Liver (tissue), 9 donors: ENCODE measurements around the gene HOXB13. TPM values are rescaled to one million over a fixed set of nuclear protein-coding genes. Genes with fewer than 3 reads are reported as not detected.

ENCODE experiments used
- DNase-seq: peaks from one replicate; pipeline ENCODE4 v3.0.0-alpha.2; 2017; ENCODE audit warnings: low spot score
- H3K27ac ChIP-seq, 2 donors: one replicate each; pipeline ENCODE4 v1.7.0; 2013; ENCODE audit warnings: inconsistent platforms in 2 of 2, low read length in 2 of 2, control low read depth in 1 of 2, low read depth in 1 of 2, mild to moderate bottlenecking in 1 of 2
- H3K27me3 ChIP-seq, 4 donors: one replicate each; pipeline versions ENCODE4 v1.6.1 to v1.7.0; 2013; ENCODE audit warnings: low read length in 3 of 4, inconsistent platforms in 1 of 4, mild to moderate bottlenecking in 1 of 4, moderate library complexity in 1 of 4; ENCODE audit not compliant: control insufficient read depth in 4 of 4, insufficient read depth in 4 of 4
- H3K36me3 ChIP-seq, 4 donors: one replicate each; pipeline versions ENCODE4 v1.6.1 to v1.7.0; 2013; ENCODE audit warnings: low read length in 3 of 4, mild to moderate bottlenecking in 3 of 4, low read depth in 1 of 4, moderate library complexity in 1 of 4; ENCODE audit not compliant: control insufficient read depth in 4 of 4, insufficient read depth in 3 of 4
- H3K4me1 ChIP-seq, 4 donors: one replicate each; pipeline versions ENCODE4 v1.6.1 to v1.7.0; 2013; ENCODE audit warnings: low read length in 3 of 4, mild to moderate bottlenecking in 3 of 4, moderate library complexity in 1 of 4; ENCODE audit not compliant: control insufficient read depth in 4 of 4, insufficient read depth in 4 of 4
- H3K4me3 ChIP-seq, 3 donors: one replicate each; pipeline versions ENCODE4 v1.6.1 to v1.7.0; 2013; ENCODE audit warnings: low read length in 3 of 3, control low read depth in 1 of 3, low read depth in 1 of 3, mild to moderate bottlenecking in 1 of 3
- H3K9ac ChIP-seq, 2 donors: one replicate each; pipeline ENCODE4 v1.7.0; 2013; ENCODE audit warnings: low read length in 2 of 2, mild to moderate bottlenecking in 2 of 2, moderate library complexity in 2 of 2, control low read depth in 1 of 2, low read depth in 1 of 2
- H3K9me3 ChIP-seq, 4 donors: one replicate each; pipeline versions ENCODE4 v1.6.1 to v1.7.0; 2013; ENCODE audit warnings: low read length in 3 of 4; ENCODE audit not compliant: control insufficient read depth in 4 of 4
- EGR1 ChIP-seq, 2 donors: IDR thresholded peaks; 2 replicates each; pipeline ENCODE4 v1.6.1; 2016 to 2018; ENCODE audit warnings: antibody characterized with exemption in 2 of 2, low read depth in 2 of 2
- FOXA1 ChIP-seq: IDR thresholded peaks from 2 replicates; pipeline ENCODE4 v1.6.1; 2016; ENCODE audit warnings: antibody characterized with exemption
- GABPA ChIP-seq, 2 donors: IDR thresholded peaks in 1 of 2; conservative IDR thresholded peaks in 1 of 2; 2 replicates each; pipeline ENCODE4 v1.6.1; 2016; ENCODE audit warnings: antibody characterized with exemption in 2 of 2, mild to moderate bottlenecking in 1 of 2, moderate library complexity in 1 of 2
- HNF4A ChIP-seq, 2 donors: conservative IDR thresholded peaks; 2 replicates each; pipeline ENCODE4 v1.6.1; 2016; ENCODE audit warnings: antibody characterized with exemption in 2 of 2, mild to moderate bottlenecking in 2 of 2
- HNF4G ChIP-seq: IDR thresholded peaks from 2 replicates; pipeline ENCODE4 v1.6.1; 2016; ENCODE audit warnings: antibody characterized with exemption
- JUND ChIP-seq, 2 donors: IDR thresholded peaks; 2 replicates each; pipeline ENCODE4 v1.6.1; 2016; ENCODE audit warnings: antibody characterized with exemption in 2 of 2
- NR2F2 ChIP-seq: IDR thresholded peaks from 2 replicates; pipeline ENCODE4 v1.6.1; 2016; ENCODE audit warnings: antibody characterized with exemption
- RXRA ChIP-seq, 2 donors: IDR thresholded peaks; 2 replicates each; pipeline ENCODE4 v1.6.1; 2017 to 2018; ENCODE audit warnings: antibody characterized with exemption in 2 of 2, mild to moderate bottlenecking in 1 of 2
- SP1 ChIP-seq: IDR thresholded peaks from 2 replicates; pipeline ENCODE4 v1.6.1; 2018; ENCODE audit warnings: antibody characterized with exemption, mild to moderate bottlenecking
- YY1 ChIP-seq: IDR thresholded peaks from 2 replicates; pipeline ENCODE4 v1.6.1; 2016; ENCODE audit warnings: antibody characterized with exemption, mild to moderate bottlenecking
- WGBS: extraction: QIAGEN DNeasy Blood & Tissue Kit; methylation state at CpG from one replicate; pipeline ENCODE4 v1.1.7; 2013; 5-methylcytosine and 5-hydroxymethylcytosine counted together
- polyA plus RNA-seq, 2 donors: library from polyadenylated mRNA; stranded (reverse) in 1 of 2; unstranded in 1 of 2; fragments of 200-250 nt in 1 of 2; fragments of >200 nt in 1 of 2; fragmentation: Nextera tagmentation in 1 of 2; extraction: Ambion mirVana in 1 of 2; gene quantifications; one replicate each; pipeline versions ENCODE4 v1.2.1 to v1.2.3, GENCODE V29; 2013 to 2015
- total RNA-seq, 2 donors: library from RNA; depleted of rRNA; stranded (reverse); fragments of >200 nt; gene quantifications; one replicate each; pipeline ENCODE4 v1.2.3, GENCODE V29; 2014
- TF ChIP-seq, protein P1 (sequence below): IDR thresholded peaks from 2 replicates; pipeline ENCODE4 v1.6.1; 2016; ENCODE audit warnings: antibody characterized with exemption
- TF ChIP-seq, protein P2 (sequence below): IDR thresholded peaks from 2 replicates; pipeline ENCODE4 v1.6.1; 2016; ENCODE audit warnings: antibody characterized with exemption
- TF ChIP-seq, protein P3 (sequence below): IDR thresholded peaks from 2 replicates; pipeline ENCODE4 v1.6.1; 2016; ENCODE audit warnings: antibody characterized with exemption
- TF ChIP-seq, protein P4 (sequence below): IDR thresholded peaks from 2 replicates; pipeline ENCODE4 v1.6.1; 2016; ENCODE audit warnings: antibody characterized with exemption, mild to moderate bottlenecking
- donor health status: healthy.
- donor health status: healthy.
- donor health status: healthy.
- donor health status: healthy.
- donor health status: healthy.

Gene HOXB13
- total and polyA plus RNA-seq, 4 donors = not detected

DNA sequence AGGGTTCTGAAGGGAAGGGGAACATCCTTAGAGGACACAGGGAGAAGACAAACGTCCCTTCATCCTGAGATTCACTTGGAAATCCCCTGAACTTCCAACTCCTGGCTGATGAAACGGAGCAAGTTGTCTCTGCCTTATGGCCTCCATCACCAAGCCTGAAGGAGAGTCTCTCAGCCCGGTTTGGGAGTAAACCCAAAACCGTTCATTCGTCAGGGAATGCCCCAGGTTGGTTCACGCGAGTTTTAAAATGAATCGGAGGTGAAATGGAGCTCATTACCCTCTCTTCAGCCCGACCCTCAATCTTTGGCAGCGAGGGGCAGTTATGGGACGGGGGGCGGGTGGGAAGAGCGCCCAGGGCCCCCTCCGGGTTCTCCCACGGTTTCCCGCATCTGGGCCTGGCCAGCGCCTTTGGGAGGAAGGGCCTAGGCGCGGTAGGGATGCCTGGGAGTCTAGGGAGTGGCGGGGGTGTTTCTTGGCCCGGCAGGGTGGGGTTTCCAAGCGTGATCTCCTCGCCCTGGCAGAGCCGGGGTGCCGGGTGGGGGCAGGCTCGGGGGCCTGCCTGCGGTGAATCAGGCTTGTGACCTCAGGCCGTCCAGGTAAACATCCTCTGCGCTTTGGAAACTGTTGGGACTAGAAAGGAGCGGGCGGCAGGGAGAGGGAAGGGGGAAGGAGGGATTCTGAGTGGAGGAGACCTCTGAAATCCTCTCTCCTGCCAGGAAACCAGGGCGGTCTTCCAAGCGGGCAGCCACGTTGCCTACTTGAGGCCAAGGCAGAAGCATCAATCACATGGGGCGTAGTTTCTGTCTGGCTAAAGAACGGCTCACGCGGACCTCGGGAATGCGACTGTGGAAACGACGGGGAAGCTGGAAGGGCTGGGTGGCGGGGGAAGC lies 24.1 kb upstream of the HOXB13 start:
- Histone ChIP-seq H3K36me3 (no peaks in the 10 kb centered on the region), H3K4me3 (no peak overlapping the region)
- DNase-seq = no peak

DNA sequence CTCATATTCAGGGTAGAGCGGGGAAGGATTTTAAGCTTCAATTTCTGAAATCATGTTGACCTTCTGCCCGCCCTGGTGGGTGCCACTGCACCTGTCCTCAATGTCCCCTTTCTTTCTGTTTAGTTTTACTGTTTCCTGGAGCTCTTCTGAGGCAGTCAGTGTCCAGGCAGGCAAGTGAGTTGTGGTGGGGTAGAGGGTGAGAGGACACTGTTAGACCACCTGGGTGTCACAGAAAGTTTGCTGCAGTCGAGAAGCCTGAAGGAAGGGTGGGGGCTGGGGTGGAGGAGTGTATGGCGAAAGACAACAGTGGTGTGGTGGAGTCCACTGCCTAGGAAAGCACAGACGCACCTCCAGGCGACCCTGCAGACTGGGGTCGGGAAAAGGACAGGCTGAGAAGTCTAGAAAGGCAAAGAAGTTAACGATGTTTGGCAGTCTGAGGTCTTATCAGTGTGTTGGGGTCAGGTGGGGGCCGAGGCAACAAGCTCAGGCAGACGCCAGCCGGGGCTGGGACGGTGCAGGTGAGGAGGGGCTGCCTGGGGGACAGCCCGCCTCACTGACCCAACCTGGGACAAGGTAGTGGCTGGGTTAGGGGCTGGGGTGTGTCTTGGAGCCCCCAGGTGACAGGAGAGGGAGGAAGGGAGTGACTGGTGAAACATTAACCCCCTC lies 23.3 kb upstream of the HOXB13 start:
- DNase-seq = no peak
- WGBS = 9% methylated on average over 13 of the region's 13 CpGs

More for the DNA sequence above, 24.1 kb upstream of the HOXB13 start:
- H3K9me3 ChIP-seq = no peaks in the 10 kb centered on the region
- TF ChIP-seq FOXA1 = no peak
- no peak for TF ChIP-seq NR2F2
- no peak for TF ChIP-seq HNF4G
- 8% methylated on average over 43 of the region's 43 CpGs for WGBS
- H3K27ac ChIP-seq = no peak overlapping the region
- peaks cover 2 to 7% (median 4%) of the 10 kb centered on the region in 4 donors for H3K4me1 ChIP-seq
- no peak overlapping the region for H3K9ac ChIP-seq
- peaks cover 5 to 66% (median 26%) of the 10 kb centered on the region in 4 donors for H3K27me3 ChIP-seq

DNA sequence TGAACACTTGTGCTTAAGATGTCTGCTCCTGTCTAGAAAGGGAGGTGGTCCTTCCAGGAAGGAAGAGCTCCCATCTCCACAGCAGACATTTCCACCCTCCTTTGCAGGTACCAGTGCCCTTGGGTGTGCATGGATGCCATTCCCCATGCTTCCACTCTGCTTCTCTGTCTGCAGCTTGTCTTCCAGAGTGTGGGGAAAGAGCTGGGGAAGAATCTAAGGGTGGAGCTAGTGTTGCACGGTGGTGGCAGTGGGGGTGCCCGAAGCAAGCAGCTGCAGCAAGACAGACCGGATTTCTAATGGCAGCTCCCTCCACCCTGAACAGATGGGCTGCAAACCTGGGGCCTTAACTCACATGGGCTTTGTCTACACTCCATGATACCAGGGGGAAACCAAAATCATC lies 22.6 kb upstream of the HOXB13 start:
- no peak overlapping the region for H3K27ac ChIP-seq
- 3% methylated on average over 3 of the region's 3 CpGs for WGBS
- H3K9ac ChIP-seq = no peak overlapping the region
- H3K9me3 ChIP-seq = no peaks in the 10 kb centered on the region
- H3K4me1 ChIP-seq = peaks cover 2 to 10% (median 5%) of the 10 kb centered on the region in 4 donors
- no peak for DNase-seq
- TF ChIP-seq SP1 (no peak), YY1 (no peak), RXRA (IDR thresholded peaks at IDR 0.05) (no peak), HNF4A (conservative IDR thresholded peaks at IDR 0.05) (no peak), HNF4G (no peak)
- TF ChIP-seq, protein P1, sequence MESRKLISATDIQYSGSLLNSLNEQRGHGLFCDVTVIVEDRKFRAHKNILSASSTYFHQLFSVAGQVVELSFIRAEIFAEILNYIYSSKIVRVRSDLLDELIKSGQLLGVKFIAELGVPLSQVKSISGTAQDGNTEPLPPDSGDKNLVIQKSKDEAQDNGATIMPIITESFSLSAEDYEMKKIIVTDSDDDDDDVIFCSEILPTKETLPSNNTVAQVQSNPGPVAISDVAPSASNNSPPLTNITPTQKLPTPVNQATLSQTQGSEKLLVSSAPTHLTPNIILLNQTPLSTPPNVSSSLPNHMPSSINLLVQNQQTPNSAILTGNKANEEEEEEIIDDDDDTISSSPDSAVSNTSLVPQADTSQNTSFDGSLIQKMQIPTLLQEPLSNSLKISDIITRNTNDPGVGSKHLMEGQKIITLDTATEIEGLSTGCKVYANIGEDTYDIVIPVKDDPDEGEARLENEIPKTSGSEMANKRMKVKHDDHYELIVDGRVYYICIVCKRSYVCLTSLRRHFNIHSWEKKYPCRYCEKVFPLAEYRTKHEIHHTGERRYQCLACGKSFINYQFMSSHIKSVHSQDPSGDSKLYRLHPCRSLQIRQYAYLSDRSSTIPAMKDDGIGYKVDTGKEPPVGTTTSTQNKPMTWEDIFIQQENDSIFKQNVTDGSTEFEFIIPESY = no peak
- TF ChIP-seq, protein P2, sequence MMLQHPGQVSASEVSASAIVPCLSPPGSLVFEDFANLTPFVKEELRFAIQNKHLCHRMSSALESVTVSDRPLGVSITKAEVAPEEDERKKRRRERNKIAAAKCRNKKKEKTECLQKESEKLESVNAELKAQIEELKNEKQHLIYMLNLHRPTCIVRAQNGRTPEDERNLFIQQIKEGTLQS = no peak
- TF ChIP-seq, protein P3, sequence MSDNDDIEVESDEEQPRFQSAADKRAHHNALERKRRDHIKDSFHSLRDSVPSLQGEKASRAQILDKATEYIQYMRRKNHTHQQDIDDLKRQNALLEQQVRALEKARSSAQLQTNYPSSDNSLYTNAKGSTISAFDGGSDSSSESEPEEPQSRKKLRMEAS = no peak
- TF ChIP-seq, protein P4, sequence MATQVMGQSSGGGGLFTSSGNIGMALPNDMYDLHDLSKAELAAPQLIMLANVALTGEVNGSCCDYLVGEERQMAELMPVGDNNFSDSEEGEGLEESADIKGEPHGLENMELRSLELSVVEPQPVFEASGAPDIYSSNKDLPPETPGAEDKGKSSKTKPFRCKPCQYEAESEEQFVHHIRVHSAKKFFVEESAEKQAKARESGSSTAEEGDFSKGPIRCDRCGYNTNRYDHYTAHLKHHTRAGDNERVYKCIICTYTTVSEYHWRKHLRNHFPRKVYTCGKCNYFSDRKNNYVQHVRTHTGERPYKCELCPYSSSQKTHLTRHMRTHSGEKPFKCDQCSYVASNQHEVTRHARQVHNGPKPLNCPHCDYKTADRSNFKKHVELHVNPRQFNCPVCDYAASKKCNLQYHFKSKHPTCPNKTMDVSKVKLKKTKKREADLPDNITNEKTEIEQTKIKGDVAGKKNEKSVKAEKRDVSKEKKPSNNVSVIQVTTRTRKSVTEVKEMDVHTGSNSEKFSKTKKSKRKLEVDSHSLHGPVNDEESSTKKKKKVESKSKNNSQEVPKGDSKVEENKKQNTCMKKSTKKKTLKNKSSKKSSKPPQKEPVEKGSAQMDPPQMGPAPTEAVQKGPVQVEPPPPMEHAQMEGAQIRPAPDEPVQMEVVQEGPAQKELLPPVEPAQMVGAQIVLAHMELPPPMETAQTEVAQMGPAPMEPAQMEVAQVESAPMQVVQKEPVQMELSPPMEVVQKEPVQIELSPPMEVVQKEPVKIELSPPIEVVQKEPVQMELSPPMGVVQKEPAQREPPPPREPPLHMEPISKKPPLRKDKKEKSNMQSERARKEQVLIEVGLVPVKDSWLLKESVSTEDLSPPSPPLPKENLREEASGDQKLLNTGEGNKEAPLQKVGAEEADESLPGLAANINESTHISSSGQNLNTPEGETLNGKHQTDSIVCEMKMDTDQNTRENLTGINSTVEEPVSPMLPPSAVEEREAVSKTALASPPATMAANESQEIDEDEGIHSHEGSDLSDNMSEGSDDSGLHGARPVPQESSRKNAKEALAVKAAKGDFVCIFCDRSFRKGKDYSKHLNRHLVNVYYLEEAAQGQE = no peak
- no peaks in the 10 kb centered on the region for H3K36me3 ChIP-seq
- peaks cover 5 to 67% (median 31%) of the 10 kb centered on the region in 4 donors for H3K27me3 ChIP-seq
- H3K4me3 ChIP-seq = no peak overlapping the region

More for the DNA sequence above, 23.3 kb upstream of the HOXB13 start:
- no peaks in the 10 kb centered on the region for H3K36me3 ChIP-seq
- no peak overlapping the region for H3K4me3 ChIP-seq
- TF ChIP-seq, protein P3 = no peak
- no peak for TF ChIP-seq NR2F2
- no peak for TF ChIP-seq JUND (IDR thresholded peaks at IDR 0.05)
- no peak for TF ChIP-seq GABPA (IDR thresholded peaks at IDR 0.05 in 1 of 2, conservative IDR thresholded peaks at IDR 0.05 in 1 of 2)
- TF ChIP-seq EGR1 (IDR thresholded peaks at IDR 0.05; ENCODE audit: low read depth in 2 of 2) = no peak
- TF ChIP-seq, protein P1 = no peak
- no peak for TF ChIP-seq YY1
- H3K27ac ChIP-seq = no peak overlapping the region
- H3K9ac ChIP-seq = no peak overlapping the region
- H3K4me1 ChIP-seq = peaks cover 2 to 10% (median 5%) of the 10 kb centered on the region in 4 donors
- H3K9me3 ChIP-seq = no peaks in the 10 kb centered on the region
- peaks cover 5 to 71% (median 30%) of the 10 kb centered on the region in 4 donors for H3K27me3 ChIP-seq
